ENCODE results near the gene KIF18A. TPM values are rescaled to one million over a fixed set of nuclear protein-coding genes. Genes with fewer than 3 reads are reported as not detected.

KIF18A gene
- total RNA-seq, 4 donors from 2014 or later: 2.9 to 6.6 (median 4.2) TPM

DNA sequence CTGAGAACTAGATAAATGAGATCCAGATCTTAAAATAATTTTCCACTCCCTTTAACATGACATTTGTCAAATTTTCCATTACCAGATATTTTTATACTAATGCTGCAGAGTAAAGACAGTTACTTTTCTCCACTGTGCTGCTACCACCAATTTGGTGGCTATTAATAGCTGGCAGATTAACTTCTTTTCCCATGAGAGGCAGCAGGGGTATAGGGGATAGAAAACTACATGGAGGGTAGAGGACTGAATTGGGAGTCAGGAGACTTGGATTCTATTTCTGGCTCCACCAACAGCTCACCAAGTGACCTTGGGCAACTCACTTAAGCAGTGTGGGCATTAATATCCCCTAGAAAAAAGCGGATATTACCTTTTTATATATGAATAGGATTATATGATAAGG is 69.2 kb downstream of the KIF18A start:
- TF ChIP-seq POLR2A (IDR thresholded peaks at IDR 0.05) (no peak), EP300 (IDR thresholded peaks at IDR 0.05) (no peak), POLR2AphosphoS5 (IDR thresholded peaks at IDR 0.05) (no peak)
- TF ChIP-seq, protein P1, sequence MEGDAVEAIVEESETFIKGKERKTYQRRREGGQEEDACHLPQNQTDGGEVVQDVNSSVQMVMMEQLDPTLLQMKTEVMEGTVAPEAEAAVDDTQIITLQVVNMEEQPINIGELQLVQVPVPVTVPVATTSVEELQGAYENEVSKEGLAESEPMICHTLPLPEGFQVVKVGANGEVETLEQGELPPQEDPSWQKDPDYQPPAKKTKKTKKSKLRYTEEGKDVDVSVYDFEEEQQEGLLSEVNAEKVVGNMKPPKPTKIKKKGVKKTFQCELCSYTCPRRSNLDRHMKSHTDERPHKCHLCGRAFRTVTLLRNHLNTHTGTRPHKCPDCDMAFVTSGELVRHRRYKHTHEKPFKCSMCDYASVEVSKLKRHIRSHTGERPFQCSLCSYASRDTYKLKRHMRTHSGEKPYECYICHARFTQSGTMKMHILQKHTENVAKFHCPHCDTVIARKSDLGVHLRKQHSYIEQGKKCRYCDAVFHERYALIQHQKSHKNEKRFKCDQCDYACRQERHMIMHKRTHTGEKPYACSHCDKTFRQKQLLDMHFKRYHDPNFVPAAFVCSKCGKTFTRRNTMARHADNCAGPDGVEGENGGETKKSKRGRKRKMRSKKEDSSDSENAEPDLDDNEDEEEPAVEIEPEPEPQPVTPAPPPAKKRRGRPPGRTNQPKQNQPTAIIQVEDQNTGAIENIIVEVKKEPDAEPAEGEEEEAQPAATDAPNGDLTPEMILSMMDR (IDR thresholded peaks at IDR 0.05): no peak
- H3K27ac ChIP-seq: no peak overlapping the region
- no peak for DNase-seq (ENCODE audit: low spot score in 2 of 2)
- H3K27me3 ChIP-seq: no peaks in the 10 kb centered on the region
- H3K36me3 ChIP-seq: no peaks in the 10 kb centered on the region
- H3K4me3 ChIP-seq: no peak overlapping the region
- H3K9me3 ChIP-seq: no peaks in the 10 kb centered on the region
- H3K4me1 ChIP-seq: no peaks in the 10 kb centered on the region
- WGBS: 93% methylated on average over 1 of the region's 1 CpG

DNA sequence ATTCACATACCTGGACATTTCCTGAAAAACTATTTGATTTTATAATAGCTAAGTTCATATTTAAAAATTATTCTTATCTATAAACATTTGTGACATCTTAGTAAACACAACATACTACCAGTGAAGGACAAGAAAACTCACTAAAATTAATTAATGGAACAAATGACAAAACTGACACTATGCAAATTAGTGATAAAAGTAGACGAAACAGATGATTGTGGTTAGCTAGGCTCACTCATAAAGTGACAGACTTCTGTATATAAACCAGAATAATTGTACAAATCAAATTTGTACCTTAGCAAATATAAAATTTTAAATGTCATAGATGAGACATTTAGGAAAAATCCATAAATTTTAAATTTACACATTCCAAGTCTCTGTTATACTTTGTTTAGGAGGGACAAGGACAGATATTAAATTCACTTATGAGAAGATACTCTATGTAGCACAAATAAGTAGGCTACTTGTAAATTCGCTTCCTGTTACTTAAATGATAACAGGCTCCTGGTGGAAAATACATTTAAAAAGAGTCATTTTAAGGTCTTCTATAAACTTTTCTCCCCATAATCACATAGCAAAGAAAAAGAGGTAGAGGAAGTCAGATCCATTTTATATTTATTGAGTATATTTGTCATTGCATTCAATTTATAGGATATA is 81.2 kb downstream of the KIF18A start:
- TF ChIP-seq POLR2AphosphoS5 (IDR thresholded peaks at IDR 0.05) (no peak), EP300 (IDR thresholded peaks at IDR 0.05) (no peak), POLR2A (IDR thresholded peaks at IDR 0.05) (no peak)
- TF ChIP-seq, protein P1 (IDR thresholded peaks at IDR 0.05): no peak

DNA sequence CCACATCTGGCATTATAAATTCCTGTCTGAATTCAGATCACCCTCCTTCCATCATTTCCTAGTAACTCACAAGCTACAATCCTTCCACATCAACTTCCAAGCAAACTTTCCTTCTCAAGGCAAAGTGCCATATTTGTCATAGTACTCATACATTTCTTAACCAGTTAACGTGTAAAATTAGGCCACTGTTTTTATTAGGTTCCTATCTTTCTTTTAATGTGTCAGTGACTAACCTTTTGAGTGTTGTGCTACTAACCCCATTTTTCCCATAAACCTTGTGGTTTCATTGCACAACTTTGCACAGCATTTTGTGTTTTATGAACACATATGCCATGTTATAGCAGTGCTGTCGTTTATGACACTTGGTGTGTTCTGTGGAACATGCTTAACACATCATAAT is 90.1 kb downstream of the KIF18A start:
- H3K4me1 ChIP-seq: no peaks in the 10 kb centered on the region
- WGBS: 93% methylated on average over 2 of the region's 2 CpGs
- DNase-seq (ENCODE audit: low spot score in 2 of 2): no peak
- no peaks in the 10 kb centered on the region for H3K9me3 ChIP-seq
- TF ChIP-seq POLR2A (IDR thresholded peaks at IDR 0.05) (no peak), POLR2AphosphoS5 (IDR thresholded peaks at IDR 0.05) (no peak), EP300 (IDR thresholded peaks at IDR 0.05) (no peak)
- TF ChIP-seq, protein P1 (IDR thresholded peaks at IDR 0.05): no peak
- no peaks in the 10 kb centered on the region for H3K27me3 ChIP-seq
- H3K27ac ChIP-seq: no peak overlapping the region
- no peak overlapping the region for H3K4me3 ChIP-seq
- no peaks in the 10 kb centered on the region for H3K36me3 ChIP-seq

More for the DNA sequence above, 81.2 kb downstream of the KIF18A start:
- 82% methylated on average over 2 of the region's 2 CpGs for WGBS
- H3K36me3 ChIP-seq: no peaks in the 10 kb centered on the region
- no peaks in the 10 kb centered on the region for H3K9me3 ChIP-seq
- H3K27me3 ChIP-seq: no peaks in the 10 kb centered on the region
- DNase-seq (ENCODE audit: low spot score in 2 of 2): no peak
- H3K4me3 ChIP-seq: no peak overlapping the region
- no peak overlapping the region for H3K27ac ChIP-seq
- no peaks in the 10 kb centered on the region for H3K4me1 ChIP-seq

DNA sequence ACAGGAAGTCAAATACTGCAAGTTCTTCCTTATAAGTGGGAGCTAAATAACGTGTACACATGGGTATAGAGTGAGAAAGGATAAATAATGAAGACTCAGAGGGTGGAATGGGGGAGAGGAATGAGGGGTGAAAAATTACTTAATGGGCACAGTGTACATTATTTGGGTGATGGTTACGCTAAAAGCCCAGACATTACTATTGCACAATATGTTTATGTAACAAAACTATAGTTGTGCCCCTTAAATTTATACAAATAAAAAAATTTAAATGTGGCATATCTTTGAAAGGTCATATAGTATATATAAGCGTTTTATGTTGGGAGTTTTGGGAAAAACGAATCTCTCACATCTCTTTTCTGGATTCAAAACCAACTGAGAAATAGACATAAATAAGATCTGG is 96.1 kb downstream of the KIF18A start:
- WGBS: 87% methylated on average over 4 of the region's 4 CpGs
- TF ChIP-seq EP300 (IDR thresholded peaks at IDR 0.05): no peak
- TF ChIP-seq, protein P1 (IDR thresholded peaks at IDR 0.05): no peak
- TF ChIP-seq POLR2A (IDR thresholded peaks at IDR 0.05): no peak
- TF ChIP-seq POLR2AphosphoS5 (IDR thresholded peaks at IDR 0.05): no peak

DNA sequence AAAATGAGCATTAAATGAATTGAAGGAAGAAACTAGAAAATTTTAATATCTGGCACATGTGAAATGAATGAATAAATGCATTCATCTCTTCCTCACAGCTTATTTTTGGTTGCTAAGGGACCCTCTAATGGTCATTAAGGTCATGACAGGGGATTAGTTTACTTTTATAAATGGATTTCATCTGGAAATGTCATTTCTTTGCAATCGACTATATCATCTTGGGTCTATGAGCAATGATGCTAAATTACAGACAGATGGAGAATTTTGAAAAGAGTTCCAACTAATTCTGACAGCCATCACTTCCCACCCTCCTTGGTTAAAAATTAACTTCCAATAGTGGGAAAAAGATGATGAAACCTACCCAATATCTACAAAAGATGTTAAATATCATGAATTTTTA is 98.0 kb downstream of the KIF18A start:
- no peaks in the 10 kb centered on the region for H3K27me3 ChIP-seq
- TF ChIP-seq POLR2A (IDR thresholded peaks at IDR 0.05): no peak
- no peak for TF ChIP-seq EP300 (IDR thresholded peaks at IDR 0.05)
- no peak for TF ChIP-seq POLR2AphosphoS5 (IDR thresholded peaks at IDR 0.05)
- TF ChIP-seq, protein P1 (IDR thresholded peaks at IDR 0.05): no peak
- no peaks in the 10 kb centered on the region for H3K36me3 ChIP-seq
- no peaks in the 10 kb centered on the region for H3K9me3 ChIP-seq
- no peak for DNase-seq (ENCODE audit: low spot score in 2 of 2)
- 59% methylated on average over 1 of the region's 1 CpG for WGBS
- H3K27ac ChIP-seq: no peak overlapping the region
- no peaks in the 10 kb centered on the region for H3K4me1 ChIP-seq
- no peak overlapping the region for H3K4me3 ChIP-seq

More for the DNA sequence above, 96.1 kb downstream of the KIF18A start:
- DNase-seq (ENCODE audit: low spot score in 2 of 2): no peak
- Histone ChIP-seq H3K36me3 (no peaks in the 10 kb centered on the region), H3K4me3 (no peak overlapping the region), H3K9me3 (no peaks in the 10 kb centered on the region), H3K27ac (no peak overlapping the region), H3K27me3 (no peaks in the 10 kb centered on the region), H3K4me1 (no peaks in the 10 kb centered on the region)
